Type B pancreatic cell (in vitro differentiated cells): ENCODE results near the gene UBAC2. TPM values are rescaled to one million over a fixed set of nuclear protein-coding genes. Genes with fewer than 3 reads are reported as not detected.

Source experiments
- DNase-seq: peaks from one replicate; pipeline ENCODE4 v3.0.0; 2021; ENCODE audit warnings: mixed read lengths; ENCODE audit not compliant: unreplicated experiment; ENCODE audit errors: extremely low spot score
- H3K27ac Mint-ChIP-seq: 2 replicates; pipeline ENCODE4 v1.8.0; 2021; ENCODE audit warnings: mild to moderate bottlenecking, mixed read lengths
- H3K27me3 Mint-ChIP-seq: 2 replicates; pipeline ENCODE4 v1.8.0; 2021; ENCODE audit warnings: mixed read lengths
- H3K36me3 Mint-ChIP-seq: 2 replicates; pipeline ENCODE4 v1.8.0; 2021; ENCODE audit warnings: mixed read lengths
- H3K4me1 Mint-ChIP-seq: one replicate; pipeline ENCODE4 v1.8.0; 2021; ENCODE audit warnings: mixed read lengths; ENCODE audit not compliant: unreplicated experiment
- H3K4me3 Mint-ChIP-seq: 2 replicates; pipeline ENCODE4 v1.8.0; 2021; ENCODE audit warnings: mild to moderate bottlenecking, mixed read lengths
- H3K9me3 Mint-ChIP-seq: 2 replicates; pipeline ENCODE4 v1.8.0; 2021; ENCODE audit warnings: mixed read lengths
- CTCF ChIP-seq: fragments of 200-600 bp; sonication (generic); conservative IDR thresholded peaks from 2 replicates; pipeline ENCODE4 v1.5.0; 2021; ENCODE audit warnings: antibody characterized with exemption, mild to moderate bottlenecking
- total RNA-seq: library from RNA; stranded (reverse); gene quantifications from 2 replicates; pipeline ENCODE4 v1.2.1, GENCODE V29; 2021; ENCODE audit warnings: low replicate concordance

UBAC2 gene
- total RNA-seq, 1 donor from 2014 or later, result 66.0 TPM

DNA sequence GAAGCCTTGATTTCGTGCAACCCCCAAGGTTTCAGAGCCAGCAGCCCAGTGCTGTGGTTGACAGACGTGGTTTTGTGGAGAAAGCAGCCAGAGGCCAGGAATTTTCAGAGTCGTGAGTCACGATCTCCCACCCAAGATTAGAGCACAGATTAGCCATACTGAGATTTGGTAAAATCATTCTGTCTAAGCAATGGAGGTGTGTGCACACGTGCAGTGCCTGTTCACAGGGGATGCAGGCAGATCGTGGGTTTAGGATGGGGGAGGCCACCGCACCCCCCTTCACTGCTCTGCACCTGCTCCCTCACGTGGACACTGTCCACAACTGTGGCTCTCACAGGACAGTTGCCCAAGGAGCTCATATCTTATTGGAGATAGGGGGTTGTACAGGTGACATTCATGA lies 153.2 kb downstream of the UBAC2 start:
- H3K4me1 Mint-ChIP-seq, result peaks cover 26% of the 10 kb centered on the region
- DNase-seq, result no peak
- no peak overlapping the region for H3K4me3 Mint-ChIP-seq
- H3K9me3 Mint-ChIP-seq, result no peaks in the 10 kb centered on the region
- no peak overlapping the region for H3K27ac Mint-ChIP-seq
- peaks cover 25% of the 10 kb centered on the region for H3K36me3 Mint-ChIP-seq
- no peaks in the 10 kb centered on the region for H3K27me3 Mint-ChIP-seq
- TF ChIP-seq CTCF, result no peak

DNA sequence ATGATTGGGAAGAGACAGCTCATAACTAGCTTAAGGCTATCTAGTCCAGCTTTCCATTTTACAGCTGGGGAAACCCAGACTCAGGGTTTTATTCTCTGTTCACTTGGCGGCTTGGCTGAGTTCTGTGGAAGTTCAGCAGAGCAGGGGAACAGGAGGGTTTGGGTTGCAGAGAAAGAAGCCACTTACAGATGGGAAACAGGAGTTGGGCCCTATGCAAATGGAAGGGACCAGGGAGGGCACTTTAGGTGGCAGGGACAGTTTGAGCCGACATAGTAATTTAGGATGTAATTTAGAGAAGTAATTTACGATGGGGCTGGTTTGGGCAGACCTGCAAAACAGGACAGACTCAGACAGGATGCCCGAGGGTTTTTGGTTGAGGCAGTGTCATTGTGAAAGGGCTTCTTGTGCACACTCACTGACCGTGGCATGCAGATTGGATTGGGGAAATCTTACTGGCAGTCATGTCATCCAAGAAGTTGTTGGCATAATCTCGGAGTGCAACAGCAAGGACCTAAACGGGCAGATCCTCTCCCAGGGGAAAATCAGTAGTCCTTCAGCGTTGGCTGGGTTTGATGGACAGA lies 153.8 kb downstream of the UBAC2 start:
- H3K9me3 Mint-ChIP-seq, result no peaks in the 10 kb centered on the region
- H3K27me3 Mint-ChIP-seq, result no peaks in the 10 kb centered on the region
- peaks cover 23% of the 10 kb centered on the region for H3K36me3 Mint-ChIP-seq
- no peak for DNase-seq
- peak overlapping the region; percentile 70 for H3K4me3 Mint-ChIP-seq
- peaks cover 33% of the 10 kb centered on the region for H3K4me1 Mint-ChIP-seq
- H3K27ac Mint-ChIP-seq, result peak overlapping the region; percentile 89
- TF ChIP-seq CTCF, result no peak

GRCh38 chr13:99355267-99356011 lies 154.8 kb downstream of the UBAC2 start:
- TF ChIP-seq CTCF, result no peak
- peak overlapping the region; percentile 75 for H3K27ac Mint-ChIP-seq

DNA sequence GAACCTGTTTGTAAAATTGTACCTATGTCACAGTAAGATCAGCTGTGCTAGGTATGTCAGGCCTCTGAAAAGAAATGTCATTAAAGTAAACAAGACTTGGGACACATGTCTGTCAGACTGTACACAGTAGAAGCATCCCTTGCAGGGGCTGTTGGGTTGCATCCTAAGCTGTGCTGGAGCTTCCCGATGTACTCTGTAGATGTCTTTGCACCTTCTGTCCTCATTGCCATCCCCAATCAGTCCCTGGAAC lies 155.3 kb downstream of the UBAC2 start:
- H3K9me3 Mint-ChIP-seq, result no peaks in the 10 kb centered on the region
- DNase-seq, result no peak
- H3K27me3 Mint-ChIP-seq, result no peaks in the 10 kb centered on the region
- peak overlapping the region; percentile 75 for H3K27ac Mint-ChIP-seq
- peak overlapping the region; percentile 57 for H3K4me3 Mint-ChIP-seq
- H3K36me3 Mint-ChIP-seq, result peaks cover 31% of the 10 kb centered on the region
- peaks cover 33% of the 10 kb centered on the region for H3K4me1 Mint-ChIP-seq
- no peak for TF ChIP-seq CTCF

More at GRCh38 chr13:99355267-99356011, 154.8 kb downstream of the UBAC2 start:
- Mint-ChIP-seq H3K4me3 (peak overlapping the region; percentile 57), H3K27me3 (no peaks in the 10 kb centered on the region), H3K4me1 (peaks cover 33% of the 10 kb centered on the region), H3K9me3 (no peaks in the 10 kb centered on the region), H3K36me3 (peaks cover 26% of the 10 kb centered on the region)
- DNase-seq, result no peak

DNA sequence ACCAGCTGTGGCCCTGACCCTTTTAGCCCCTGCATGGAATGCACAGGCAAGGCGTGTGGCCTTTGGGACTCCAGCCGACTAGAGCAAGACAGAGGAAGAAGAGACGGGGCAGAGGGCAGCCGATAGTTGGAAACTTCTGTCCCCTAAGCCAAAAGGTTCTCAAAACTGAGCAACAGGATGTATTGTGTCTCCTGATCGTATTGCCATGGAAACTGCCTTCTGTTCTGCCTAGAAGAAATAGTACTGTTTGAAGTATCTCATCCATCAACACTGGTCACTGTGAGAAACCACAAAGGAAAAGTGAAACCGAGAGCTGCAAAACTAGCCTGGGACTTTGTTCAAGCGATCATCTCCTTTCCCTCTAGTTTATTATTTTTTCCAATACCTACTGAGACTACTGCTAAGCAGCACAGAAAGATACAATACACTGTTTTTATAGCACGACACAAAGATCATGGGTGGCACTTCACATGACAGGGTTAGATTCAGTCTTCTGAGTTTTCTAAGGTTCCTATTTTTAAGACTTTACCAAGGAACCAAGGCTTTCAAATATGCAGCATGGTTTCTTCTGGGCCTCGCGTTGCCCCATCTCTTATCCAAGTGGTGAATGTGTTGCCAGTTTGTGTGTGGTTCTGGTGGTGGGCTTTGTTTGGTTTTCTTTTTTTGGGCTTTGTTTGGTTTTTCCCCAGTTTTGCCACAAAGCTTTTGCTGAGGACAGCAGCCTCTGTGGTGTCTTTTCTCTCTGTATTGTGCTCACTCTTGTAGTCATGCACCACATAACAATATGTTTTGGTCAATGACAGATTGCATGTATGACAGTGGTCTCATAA lies 155.8 kb downstream of the UBAC2 start:
- Mint-ChIP-seq H3K27ac (peak overlapping the region; percentile 75), H3K4me3 (peak overlapping the region; percentile 57), H3K36me3 (peaks cover 33% of the 10 kb centered on the region), H3K4me1 (peaks cover 33% of the 10 kb centered on the region), H3K27me3 (no peaks in the 10 kb centered on the region), H3K9me3 (no peaks in the 10 kb centered on the region)
- no peak for TF ChIP-seq CTCF
- DNase-seq, result no peak
